Gastroesophageal sphincter (tissue), 4 donors: Measurements from ENCODE around the gene SMIM29. TPM values are rescaled to one million over a fixed set of nuclear protein-coding genes. Genes with fewer than 3 reads are reported as not detected.

Source experiments
- ATAC-seq: fragments of 150-250 bp; one replicate; pipeline ENCODE4 v1.9.1; 2016; ENCODE audit warnings: mild to moderate bottlenecking, moderate library complexity
- H3K27ac ChIP-seq, 4 donors: fragments of 200-600 bp; sonication (generic) in 3 of 4; 1 replicate in 3 of 4; 2 replicates in 1 of 4; pipeline ENCODE4 v1.5.1; 2016 to 2019
- H3K27me3 ChIP-seq: fragments of 200-600 bp; sonication (generic); one replicate; pipeline ENCODE4 v1.5.1; 2019
- H3K36me3 ChIP-seq, 2 donors: fragments of 200-600 bp; sonication (generic); one replicate each; pipeline ENCODE4 v1.5.1; 2019; ENCODE audit warnings: control low read depth in 1 of 2
- H3K4me1 ChIP-seq, 3 donors: fragments of 200-600 bp; sonication (generic); 1 replicate in 2 of 3; 2 replicates in 1 of 3; pipeline ENCODE4 v1.5.1; 2016 to 2019; ENCODE audit warnings: control low read depth in 2 of 3
- H3K4me3 ChIP-seq, 2 donors: fragments of 200-600 bp; sonication (generic); one replicate each; pipeline ENCODE4 v1.5.1; 2019; ENCODE audit warnings: mild to moderate bottlenecking in 1 of 2, moderate library complexity in 1 of 2
- H3K9me3 ChIP-seq, 3 donors: fragments of 200-600 bp; sonication (generic); one replicate each; pipeline ENCODE4 v1.5.1; 2017 to 2019; ENCODE audit warnings: control low read depth in 2 of 3
- EP300 ChIP-seq: sonication (generic); formaldehyde crosslinking; IDR thresholded peaks from one replicate; pipeline ENCODE4 v1.6.1; 2017; ENCODE audit warnings: antibody characterized with exemption, mild to moderate bottlenecking
- POLR2A ChIP-seq, 2 donors: fragments of 450-650 bp; IDR thresholded peaks; one replicate each; pipeline ENCODE4 v1.6.1; 2017; ENCODE audit warnings: antibody characterized with exemption in 2 of 2, mild to moderate bottlenecking in 2 of 2, moderate library complexity in 1 of 2
- POLR2AphosphoS5 ChIP-seq: sonication (generic); formaldehyde crosslinking; IDR thresholded peaks from one replicate; pipeline ENCODE4 v1.6.1; 2017; ENCODE audit warnings: antibody characterized with exemption
- WGBS, 2 donors: methylation state at CpG; one replicate each; pipeline ENCODE4 v1.1.5; 2018; ENCODE audit warnings: low coverage in 1 of 2; 5-methylcytosine and 5-hydroxymethylcytosine counted together
- total RNA-seq, 4 donors: library from RNA; depleted of rRNA; stranded (reverse); fragments of >200 nt; gene quantifications; one replicate each; pipeline ENCODE4 v1.1.0, GENCODE V29; 2016
- TF ChIP-seq, protein P1 (sequence below), 4 experiments: fragments of 200-600 bp in 2 of 4; fragments of 450-650 bp in 2 of 4; sonication (generic) in 1 of 4; IDR thresholded peaks; one replicate each; pipeline ENCODE4 v1.5.1; 2017 to 2019; ENCODE audit warnings: antibody characterized with exemption in 4 of 4, mild to moderate bottlenecking in 2 of 4, moderate library complexity in 2 of 4

Gene SMIM29
- total RNA-seq, 4 donors from 2014 or later = 9.7 to 34.7 (median 22.6) TPM

DNA sequence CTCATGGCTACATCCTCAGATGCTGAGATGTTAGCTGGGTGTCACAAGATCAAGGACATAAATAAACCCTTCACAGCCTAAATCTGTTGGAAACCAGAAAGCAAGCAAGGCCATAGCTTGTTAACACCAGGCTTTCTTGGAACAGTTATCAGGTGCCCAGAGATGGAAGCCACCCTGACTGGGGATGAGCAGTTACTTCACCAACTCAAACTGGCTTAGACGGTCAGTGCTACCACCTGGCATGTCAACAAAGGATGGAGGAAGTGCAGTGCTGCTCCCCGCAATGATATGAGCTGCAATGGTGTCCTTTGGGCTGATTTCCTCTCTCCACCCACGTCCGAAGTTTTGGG is 28.9 kb upstream of the SMIM29 start:
- 88% methylated on average over 4 of the region's 4 CpGs; no CpG with 5 or more reads in 1 of the 2 donors for WGBS, 2 donors
- no peak overlapping the region for H3K4me3 ChIP-seq
- H3K27me3 ChIP-seq = no peaks in the 10 kb centered on the region
- no peak overlapping the region for H3K27ac ChIP-seq
- peaks cover 0 to 11% (median 0%) of the 10 kb centered on the region in 3 donors for H3K4me1 ChIP-seq
- ATAC-seq = no peak
- TF ChIP-seq POLR2AphosphoS5 (no peak), POLR2A (IDR thresholded peaks at IDR 0.05) (no peak), EP300 (no peak)
- TF ChIP-seq, protein P1, sequence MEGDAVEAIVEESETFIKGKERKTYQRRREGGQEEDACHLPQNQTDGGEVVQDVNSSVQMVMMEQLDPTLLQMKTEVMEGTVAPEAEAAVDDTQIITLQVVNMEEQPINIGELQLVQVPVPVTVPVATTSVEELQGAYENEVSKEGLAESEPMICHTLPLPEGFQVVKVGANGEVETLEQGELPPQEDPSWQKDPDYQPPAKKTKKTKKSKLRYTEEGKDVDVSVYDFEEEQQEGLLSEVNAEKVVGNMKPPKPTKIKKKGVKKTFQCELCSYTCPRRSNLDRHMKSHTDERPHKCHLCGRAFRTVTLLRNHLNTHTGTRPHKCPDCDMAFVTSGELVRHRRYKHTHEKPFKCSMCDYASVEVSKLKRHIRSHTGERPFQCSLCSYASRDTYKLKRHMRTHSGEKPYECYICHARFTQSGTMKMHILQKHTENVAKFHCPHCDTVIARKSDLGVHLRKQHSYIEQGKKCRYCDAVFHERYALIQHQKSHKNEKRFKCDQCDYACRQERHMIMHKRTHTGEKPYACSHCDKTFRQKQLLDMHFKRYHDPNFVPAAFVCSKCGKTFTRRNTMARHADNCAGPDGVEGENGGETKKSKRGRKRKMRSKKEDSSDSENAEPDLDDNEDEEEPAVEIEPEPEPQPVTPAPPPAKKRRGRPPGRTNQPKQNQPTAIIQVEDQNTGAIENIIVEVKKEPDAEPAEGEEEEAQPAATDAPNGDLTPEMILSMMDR (IDR thresholded peaks at IDR 0.05) = no peak
- peaks cover 0 to 32% of the 10 kb centered on the region in 2 donors for H3K36me3 ChIP-seq
- no peaks in the 10 kb centered on the region for H3K9me3 ChIP-seq

DNA sequence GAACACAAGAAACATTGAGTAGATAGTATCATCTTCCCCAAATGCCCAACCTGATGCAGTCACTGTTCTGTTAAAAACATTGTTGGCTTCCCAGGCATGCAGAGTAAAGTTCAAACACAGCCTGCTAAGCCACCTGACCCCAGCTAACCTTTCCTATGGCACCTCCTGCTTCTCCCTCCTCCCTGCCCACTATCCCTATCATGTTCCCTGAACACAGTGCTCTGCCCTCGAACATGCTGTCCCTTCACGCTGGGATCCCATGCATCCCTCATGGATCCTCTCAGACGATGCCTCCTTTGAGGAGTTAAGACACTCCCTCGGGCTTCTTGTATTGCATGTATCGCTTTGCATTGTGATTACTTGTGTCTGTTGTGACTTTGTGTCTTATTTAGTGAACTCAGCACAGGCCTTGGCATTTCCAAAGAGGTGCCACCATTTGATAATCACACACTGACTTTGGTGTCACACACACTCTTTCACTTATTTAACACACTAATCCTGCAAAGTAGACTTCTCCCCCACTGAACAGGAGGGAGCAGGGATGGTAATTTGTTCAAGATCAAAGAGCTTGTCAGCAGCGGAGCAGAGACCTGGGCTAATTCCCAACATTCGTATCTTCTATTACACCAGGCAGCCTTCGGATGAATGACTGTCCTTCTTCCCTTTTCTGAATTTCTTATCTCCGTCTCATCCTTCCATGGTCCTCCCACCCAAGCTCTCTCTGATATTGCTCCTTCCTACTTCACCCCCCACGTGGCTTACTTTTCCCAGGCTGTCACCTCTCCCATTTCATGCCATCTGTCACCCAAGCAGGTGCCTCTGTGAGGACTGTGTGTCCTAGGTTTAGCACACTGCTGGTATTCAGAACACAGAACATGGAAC is 28.3 kb upstream of the SMIM29 start:
- no peaks in the 10 kb centered on the region for H3K27me3 ChIP-seq
- no peak for ATAC-seq
- H3K4me1 ChIP-seq = peaks cover 0 to 4% (median 0%) of the 10 kb centered on the region in 3 donors
- H3K9me3 ChIP-seq = no peaks in the 10 kb centered on the region
- WGBS, 2 donors = 77 to 78% methylated on average over 10 of the region's 10 CpGs
- peaks cover 0 to 32% of the 10 kb centered on the region in 2 donors for H3K36me3 ChIP-seq
- no peak overlapping the region for H3K27ac ChIP-seq
- no peak overlapping the region for H3K4me3 ChIP-seq
- TF ChIP-seq EP300 (no peak), POLR2AphosphoS5 (no peak), POLR2A (IDR thresholded peaks at IDR 0.05) (no peak)
- TF ChIP-seq, protein P1 (IDR thresholded peaks at IDR 0.05) = no peak

DNA sequence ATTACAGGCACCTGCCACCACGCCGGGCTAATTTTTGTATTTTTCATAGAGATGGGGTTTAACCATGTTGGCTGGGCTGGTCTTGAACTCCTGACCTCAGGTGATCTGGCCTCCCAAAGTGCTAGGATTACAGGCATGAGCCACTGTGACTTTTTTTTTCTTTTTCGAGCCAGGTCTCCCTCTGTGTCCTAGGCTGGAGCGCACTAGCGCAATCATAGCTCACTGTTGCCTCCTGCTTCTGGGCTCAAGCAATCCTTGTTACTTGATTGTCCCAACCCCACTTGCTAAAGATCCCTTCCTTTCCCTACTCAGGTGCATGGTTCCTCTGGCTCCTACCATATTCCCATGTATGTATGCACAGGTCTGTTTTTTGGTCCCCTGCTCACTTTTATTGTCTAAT is 27.4 kb upstream of the SMIM29 start:
- no peaks in the 10 kb centered on the region for H3K9me3 ChIP-seq
- no peaks in the 10 kb centered on the region for H3K27me3 ChIP-seq
- H3K4me1 ChIP-seq = peaks cover 0 to 4% (median 0%) of the 10 kb centered on the region in 3 donors
- no peak overlapping the region for H3K27ac ChIP-seq
- ATAC-seq = no peak
- H3K36me3 ChIP-seq = peaks cover 0 to 32% of the 10 kb centered on the region in 2 donors
- WGBS, 2 donors = 84 to 93% methylated on average over 3 to 5 of the region's 5 CpGs
- no peak for TF ChIP-seq POLR2AphosphoS5
- TF ChIP-seq, protein P1 (IDR thresholded peaks at IDR 0.05) = no peak
- TF ChIP-seq EP300 = no peak
- TF ChIP-seq POLR2A (IDR thresholded peaks at IDR 0.05) = no peak
- no peak overlapping the region for H3K4me3 ChIP-seq

DNA sequence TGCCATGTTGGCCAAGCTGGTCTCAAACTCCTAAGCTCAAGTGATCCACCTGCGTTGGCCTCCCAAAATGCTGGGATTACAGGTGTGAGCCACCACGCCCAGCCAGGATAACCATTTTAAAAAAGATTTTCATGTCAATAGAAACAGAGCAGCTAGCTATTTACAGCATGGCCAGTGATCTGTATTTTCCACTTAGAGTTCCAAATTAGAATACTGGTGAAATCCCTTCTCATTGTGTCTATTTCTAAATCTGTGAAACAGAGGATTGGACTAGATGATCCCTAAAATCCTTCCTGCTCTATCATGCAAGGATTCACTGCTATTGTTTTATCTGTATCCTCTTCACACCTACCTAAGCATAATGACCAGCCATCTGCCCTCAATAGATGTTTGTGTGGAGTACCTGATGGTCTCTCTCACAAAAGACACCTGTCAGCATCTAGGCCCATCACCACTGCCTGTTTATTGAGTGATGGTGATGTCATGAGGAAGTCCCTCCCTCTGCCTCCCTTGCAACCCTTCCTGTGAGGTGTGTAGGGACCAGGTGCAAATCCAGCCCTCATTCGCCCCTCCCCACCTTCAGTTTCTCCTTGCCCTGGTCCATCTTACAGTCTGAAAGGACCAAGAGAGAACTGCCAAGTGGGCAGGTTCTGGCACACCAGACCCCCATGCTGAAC is 26.5 kb upstream of the SMIM29 start:
- H3K4me1 ChIP-seq = peaks cover 0 to 4% (median 0%) of the 10 kb centered on the region in 3 donors
- peaks cover 0 to 25% of the 10 kb centered on the region in 2 donors for H3K36me3 ChIP-seq
- 80 to 95% methylated on average over 2 to 3 of the region's 3 CpGs for WGBS, 2 donors
- TF ChIP-seq POLR2A (IDR thresholded peaks at IDR 0.05) (no peak), POLR2AphosphoS5 (no peak), EP300 (no peak)
- TF ChIP-seq, protein P1 (IDR thresholded peaks at IDR 0.05) = no peak
- H3K27ac ChIP-seq = no peak overlapping the region
- ATAC-seq = no peak
- no peaks in the 10 kb centered on the region for H3K9me3 ChIP-seq
- H3K4me3 ChIP-seq = no peak overlapping the region
- H3K27me3 ChIP-seq = no peaks in the 10 kb centered on the region
